Naive thymus-derived CD4-positive, alpha-beta T cell (primary cell): ENCODE data around the gene ATRIP. TPM values are rescaled to one million over a fixed set of nuclear protein-coding genes. Genes with fewer than 3 reads are reported as not detected.
"Not testable (repeated sequence)": the region's sequence is repeated elsewhere in the genome, so short reads cannot be mapped to it uniquely, and the experiment has no call there.

Experiments used
- ATAC-seq: fragments of 150-1000 bp; cut with Tn5 transposase; 2 replicates; pipeline ENCODE4 v1.10.0; 2021; ENCODE audit warnings: mild to moderate bottlenecking, moderate library complexity
- CTCF ChIA-PET: fragments of 350-600 bp; sonication (Branson Sonifier 250); formaldehyde crosslinking; loops from one replicate; lab custom pipeline; 2021; ENCODE audit warnings: antibody characterized with exemption; lab: Charles Lee
- POLR2A ChIA-PET: fragments of 350-600 bp; sonication (Branson Sonifier 250); formaldehyde crosslinking; loops from one replicate; lab custom pipeline; 2021; ENCODE audit warnings: antibody characterized with exemption, inconsistent platforms; lab: Charles Lee
- DNase-seq, 9 donors: peaks; one replicate each; pipeline versions ENCODE4 v3.0.0 to v3.0.0-alpha.2; 2020 to 2022; ENCODE audit warnings: mixed read lengths in 1 of 9
- H3K27ac ChIP-seq: one replicate; pipeline ENCODE4 v1.7.0; 2013; ENCODE audit warnings: mild to moderate bottlenecking, low read depth, low read length, moderate library complexity
- H3K27me3 ChIP-seq, 2 donors: one replicate each; pipeline ENCODE4 v1.7.0; 2013; ENCODE audit warnings: low read length in 2 of 2, mild to moderate bottlenecking in 2 of 2, moderate library complexity in 2 of 2; ENCODE audit not compliant: control insufficient read depth in 2 of 2, insufficient read depth in 2 of 2
- H3K36me3 ChIP-seq, 3 experiments: 1 replicate in 2 of 3; 2 replicates in 1 of 3; pipeline ENCODE4 v1.7.0; 2013; ENCODE audit warnings: low read length in 3 of 3, mild to moderate bottlenecking in 3 of 3, moderate library complexity in 1 of 3; ENCODE audit not compliant: insufficient read depth in 3 of 3, control insufficient read depth in 2 of 3
- H3K4me1 ChIP-seq, 2 donors: one replicate each; pipeline ENCODE4 v1.7.0; 2013; ENCODE audit warnings: low read length in 2 of 2, mild to moderate bottlenecking in 2 of 2, moderate library complexity in 1 of 2; ENCODE audit not compliant: control insufficient read depth in 2 of 2, insufficient read depth in 2 of 2
- H3K4me3 ChIP-seq: 2 replicates; pipeline ENCODE4 v1.7.0; 2013; ENCODE audit warnings: mild to moderate bottlenecking, low read length
- H3K9me3 ChIP-seq, 3 experiments: 1 replicate in 2 of 3; 2 replicates in 1 of 3; pipeline ENCODE4 v1.7.0; 2013; ENCODE audit warnings: low read length in 3 of 3; ENCODE audit not compliant: control insufficient read depth in 2 of 3
- H3K27ac Mint-ChIP-seq, 9 donors: one replicate each; pipeline ENCODE4 v1.8.0; 2020 to 2022; ENCODE audit warnings: mixed read lengths in 9 of 9, mild to moderate bottlenecking in 8 of 9, moderate library complexity in 5 of 9, inconsistent platforms in 2 of 9
- H3K27me3 Mint-ChIP-seq, 5 donors: one replicate each; pipeline ENCODE4 v1.8.0; 2021 to 2022; ENCODE audit warnings: mixed read lengths in 5 of 5, mild to moderate bottlenecking in 1 of 5
- H3K36me3 Mint-ChIP-seq, 5 donors: one replicate each; pipeline ENCODE4 v1.8.0; 2020 to 2022; ENCODE audit warnings: mixed read lengths in 5 of 5, mild to moderate bottlenecking in 3 of 5, inconsistent platforms in 1 of 5
- H3K4me1 Mint-ChIP-seq, 7 donors: one replicate each; pipeline ENCODE4 v1.8.0; 2020 to 2022; ENCODE audit warnings: mixed read lengths in 7 of 7, mild to moderate bottlenecking in 3 of 7, inconsistent platforms in 1 of 7
- H3K4me3 Mint-ChIP-seq, 10 donors: one replicate each; pipeline ENCODE4 v1.8.0; 2020 to 2022; ENCODE audit warnings: mild to moderate bottlenecking in 10 of 10, mixed read lengths in 10 of 10, moderate library complexity in 6 of 10, inconsistent platforms in 2 of 10
- H3K9me3 Mint-ChIP-seq, 11 donors: one replicate each; pipeline ENCODE4 v1.8.0; 2020 to 2022; ENCODE audit warnings: mixed read lengths in 11 of 11, mild to moderate bottlenecking in 4 of 11, inconsistent platforms in 1 of 11, moderate library complexity in 1 of 11
- intact Hi-C, 2 donors: fragments of 100-400 bp; cut with micrococcal nuclease; formaldehyde crosslinking; loops; one replicate each; pipeline ENCODE4 v1.15.1; 2023
- polyA plus RNA-seq, 2 donors: library from polyadenylated mRNA; unstranded; fragments of 300-500 nt; fragmentation: Illumina TruSeq; gene quantifications; one replicate each; pipeline ENCODE4 v1.2.3, GENCODE V29; 2021
- total RNA-seq, 6 experiments: library from RNA in 5 of 6; stranded (reverse) in 5 of 6; gene quantifications; 1 replicate in 5 of 6; 2 replicates in 1 of 6; pipeline ENCODE4 v1.2.3 and lab custom pipeline; 2021 to 2026

The ATRIP gene
- total and polyA plus RNA-seq, 7 experiments from 2014 or later = 7.9 to 16.2 (median 12.5) TPM

DNA sequence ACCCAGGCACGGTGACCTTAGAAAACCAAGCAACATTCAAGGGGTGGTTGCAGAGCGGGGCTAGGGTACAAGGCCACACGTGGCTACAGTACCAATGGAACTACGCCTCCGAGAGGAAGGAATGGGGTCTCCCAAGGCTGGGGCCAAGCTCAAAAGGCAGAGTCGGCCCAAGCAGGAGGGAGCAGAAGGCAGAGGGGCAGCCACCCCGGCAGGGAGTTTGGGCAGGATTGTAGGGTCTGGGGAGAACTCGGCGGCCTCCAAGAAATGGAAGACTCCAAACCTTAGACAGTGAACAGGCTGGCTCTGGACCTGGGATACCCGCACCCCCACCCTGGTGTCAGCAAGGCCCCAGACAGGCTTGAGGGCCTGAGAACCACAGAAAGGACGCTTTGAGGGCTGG, 28.7 kb downstream of the ATRIP start:
- Mint-ChIP-seq H3K4me3 (peak overlapping the region in 2 of 10 donors; percentile 21 to 22), H3K36me3 (peaks cover 0 to 27% (median 0%) of the 10 kb centered on the region in 5 donors), H3K4me1 (peaks cover 33 to 75% (median 62%) of the 10 kb centered on the region in 7 donors), H3K27ac (peak overlapping the region; percentile 34 to 91 (median 78)), H3K27me3 (peaks cover 0 to 2% (median 0%) of the 10 kb centered on the region in 5 donors), H3K9me3 (peaks cover 0 to 2% (median 0%) of the 10 kb centered on the region in 11 donors)
- Histone ChIP-seq H3K4me3 (no peak overlapping the region), H3K27me3 (no peaks in the 10 kb centered on the region), H3K4me1 (peaks cover 46 to 50% of the 10 kb centered on the region in 2 donors), H3K27ac (peak overlapping the region; percentile 41), H3K9me3 (no peaks in the 10 kb centered on the region), H3K36me3 (peaks cover 0 to 2% (median 0%) of the 10 kb centered on the region in 3 experiments)
- ChIA-PET POLR2A (interaction anchor here (1.1 to 3.9 kb wide), 3 partner anchors 10 to 32 kb away, joined by 3 to 28 read pairs (median 5); partner anchors contain the start of gene SHISA5), CTCF (interaction anchor here (1.6 kb wide), 1 partner anchor 18 kb away, joined by 3 read pairs; no protein-coding TSS in a partner anchor)
- intact Hi-C loops = loop anchor here in 1 of 2 donors (10.0 kb wide), 1 partner anchor 1820 kb away; the partner anchor contains the start of genes HYAL3, IFRD2 and NAA80
- no peak for DNase-seq
- no peak for ATAC-seq

DNA sequence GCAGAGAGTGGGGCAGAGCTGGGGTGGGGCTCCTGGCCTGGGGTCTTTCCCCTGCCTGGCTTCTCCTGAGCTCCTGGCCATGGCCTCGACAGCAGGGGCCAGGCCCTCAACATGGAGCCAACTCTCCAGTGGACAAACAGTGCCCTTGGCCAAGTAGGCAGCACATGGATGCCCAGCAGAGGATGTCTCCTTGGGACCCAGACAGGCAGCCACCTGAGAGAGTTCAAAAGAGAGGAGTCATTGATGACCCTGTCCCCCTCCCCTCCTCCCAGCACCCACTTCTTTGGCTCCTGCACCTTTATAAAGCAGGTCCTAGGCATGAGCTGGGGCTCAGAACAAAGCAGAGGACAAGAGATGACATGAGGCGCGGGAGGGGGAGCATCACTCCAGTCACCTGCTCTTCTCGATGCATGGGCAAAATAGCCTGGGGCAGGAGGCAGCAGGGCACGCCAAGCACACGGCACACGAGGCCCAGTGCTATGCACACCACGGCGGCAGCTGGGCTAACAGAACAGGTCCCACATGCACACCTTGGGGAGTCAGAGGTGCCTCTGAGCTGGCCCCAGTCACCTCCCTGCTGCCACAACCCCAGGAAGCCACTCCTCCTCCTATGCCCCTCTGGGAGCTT, 30.0 kb downstream of the ATRIP start:
- ATAC-seq (no peak), DNase-seq (no peak)
- peaks cover 33 to 68% (median 59%) of the 10 kb centered on the region in 7 donors for H3K4me1 Mint-ChIP-seq
- intact Hi-C loops = loop anchor here in 1 of 2 donors (10.0 kb wide), 1 partner anchor 1818 kb away; the partner anchor contains the start of genes HYAL3, IFRD2 and NAA80
- CTCF ChIA-PET = interaction anchor here (0.7 to 1.6 kb wide), 3 partner anchors 19 to 40 kb away, joined by 3 to 5 read pairs (median 4); no protein-coding TSS in a partner anchor
- peak overlapping the region; percentile 26 for H3K27ac ChIP-seq
- peaks cover 0 to 28% (median 0%) of the 10 kb centered on the region in 5 donors for H3K36me3 Mint-ChIP-seq
- H3K27ac Mint-ChIP-seq = peak overlapping the region in 8 of 9 donors; percentile 31 to 99 (median 88)
- no peaks in the 10 kb centered on the region for H3K36me3 ChIP-seq
- no peak overlapping the region for H3K4me3 ChIP-seq
- H3K27me3 ChIP-seq = no peaks in the 10 kb centered on the region
- H3K9me3 Mint-ChIP-seq = peaks cover 0 to 2% (median 0%) of the 10 kb centered on the region in 11 donors
- POLR2A ChIA-PET = interaction anchor here (1.1 to 2.4 kb wide), 3 partner anchors 10 to 30 kb away, joined by 4 to 14 read pairs (median 6); partner anchors contain the start of gene ATRIP
- no peaks in the 10 kb centered on the region for H3K9me3 ChIP-seq
- H3K4me1 ChIP-seq = peaks cover 39 to 41% of the 10 kb centered on the region in 2 donors
- peak overlapping the region in 1 of 10 donors; percentile 21 for H3K4me3 Mint-ChIP-seq
- H3K27me3 Mint-ChIP-seq = peaks cover 0 to 2% (median 0%) of the 10 kb centered on the region in 5 donors

DNA sequence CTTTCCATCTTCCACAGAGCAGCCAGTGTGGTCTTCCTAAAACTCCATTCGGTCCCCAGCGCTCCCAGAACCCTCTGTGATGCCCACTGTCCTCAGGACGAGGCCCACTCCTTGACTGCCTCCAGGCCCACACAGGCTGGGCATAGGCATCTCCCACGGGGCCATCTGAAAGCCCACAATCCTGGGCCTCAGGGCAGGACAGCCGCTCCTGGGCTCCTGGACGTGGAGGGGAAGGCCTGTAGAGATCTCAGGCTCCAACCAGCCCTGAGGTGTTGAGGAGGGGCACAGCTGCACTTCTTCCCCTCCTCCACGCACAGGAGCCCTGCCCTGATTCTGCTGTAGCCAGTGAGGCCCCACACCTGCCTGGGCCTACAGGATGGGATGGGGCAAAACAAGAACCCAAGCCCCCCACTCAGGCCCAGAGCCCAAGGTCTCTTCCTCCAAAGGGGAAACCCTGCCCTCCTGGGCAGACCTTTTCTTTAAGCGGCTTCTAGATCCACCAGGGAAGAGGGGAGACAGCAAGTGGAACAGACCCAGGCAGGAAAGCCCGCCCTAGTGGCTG, 31.5 kb downstream of the ATRIP start:
- H3K4me3 ChIP-seq = peak overlapping the region; percentile 50
- H3K27ac ChIP-seq = peak overlapping the region; percentile 57
- Mint-ChIP-seq H3K9me3 (no peaks in the 10 kb centered on the region), H3K36me3 (peaks cover 0 to 24% (median 0%) of the 10 kb centered on the region in 5 donors), H3K4me1 (peaks cover 34 to 63% (median 54%) of the 10 kb centered on the region in 7 donors), H3K27ac (peak overlapping the region; percentile 45 to 99 (median 98)), H3K4me3 (peak overlapping the region in 6 of 10 donors; percentile 68 to 100 (median 82)), H3K27me3 (peaks cover 0 to under 1% (median 0%) of the 10 kb centered on the region in 5 donors)
- intact Hi-C loops = loop anchor here in 1 of 2 donors (10.0 kb wide), 1 partner anchor 1817 kb away; the partner anchor contains the start of genes HYAL3, IFRD2 and NAA80
- no peaks in the 10 kb centered on the region for H3K36me3 ChIP-seq
- ChIA-PET POLR2A (interaction anchor here (0.9 to 2.4 kb wide), 5 partner anchors 8 to 38 kb away, joined by 3 to 14 read pairs (median 5); partner anchors contain the start of genes ATRIP, CCDC51 and TMA7), CTCF (interaction anchor here (1.0 to 1.7 kb wide), 5 partner anchors 8 to 73 kb away, joined by 3 to 5 read pairs (median 4); no protein-coding TSS in a partner anchor)
- DNase-seq (no peak), ATAC-seq (no peak)
- H3K4me1 ChIP-seq = peaks cover 34 to 41% of the 10 kb centered on the region in 2 donors
- H3K27me3 ChIP-seq = no peaks in the 10 kb centered on the region
- H3K9me3 ChIP-seq = no peaks in the 10 kb centered on the region

DNA sequence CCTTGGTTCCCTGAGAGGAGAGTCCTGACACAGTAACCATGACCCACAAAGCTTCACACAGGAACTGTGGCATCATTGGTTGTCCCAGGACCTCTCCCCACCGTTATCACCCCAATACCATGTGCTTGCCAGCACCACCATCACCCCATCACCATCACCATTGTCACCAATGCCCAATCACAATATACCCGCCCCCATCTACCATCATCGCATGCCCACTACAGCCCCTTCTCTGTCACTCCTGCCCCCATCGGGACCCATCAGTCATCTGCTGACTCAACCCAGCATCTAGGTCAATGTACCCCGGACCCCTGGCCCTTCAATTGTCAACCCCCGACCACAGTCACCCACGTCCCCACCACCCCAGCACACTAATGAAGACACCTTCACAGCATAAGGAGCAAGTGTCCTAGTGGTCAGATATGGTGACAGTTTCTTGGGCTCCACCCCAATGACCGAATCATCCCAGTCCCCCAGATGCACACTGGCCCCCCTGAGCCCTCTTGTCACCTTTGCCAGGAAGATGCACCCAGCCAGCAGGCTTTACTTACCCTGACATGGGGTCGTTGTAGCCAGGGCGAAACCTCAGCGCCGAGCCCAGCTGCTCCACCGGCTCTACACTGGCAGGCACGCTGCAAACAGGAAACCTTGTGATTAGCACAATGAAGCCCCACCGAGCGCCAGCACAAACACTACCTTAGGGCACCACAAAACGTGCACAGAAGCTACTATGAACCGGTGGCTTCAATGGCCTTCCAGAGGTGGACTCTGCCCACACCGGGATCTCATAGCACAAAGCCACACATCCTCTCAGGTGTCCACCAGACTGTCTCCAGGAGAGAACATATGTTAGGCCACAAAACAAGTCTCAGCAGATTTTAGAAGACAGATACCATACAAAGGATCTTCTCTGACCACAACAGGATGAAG, 32.4 kb downstream of the ATRIP start:
- Histone ChIP-seq H3K9me3 (no peaks in the 10 kb centered on the region), H3K27ac (peak overlapping the region; percentile 53), H3K27me3 (no peaks in the 10 kb centered on the region), H3K4me3 (peak overlapping the region; percentile 50), H3K4me1 (peaks cover 25 to 33% of the 10 kb centered on the region in 2 donors), H3K36me3 (no peaks in the 10 kb centered on the region)
- DNase-seq (peak; percentile 34 to 88 (median 84)), ATAC-seq (peak; percentile 88)
- peaks cover 27 to 55% (median 46%) of the 10 kb centered on the region in 7 donors for H3K4me1 Mint-ChIP-seq
- peak overlapping the region; percentile 86 to 99 (median 98) for H3K27ac Mint-ChIP-seq
- CTCF ChIA-PET = interaction anchor here (0.7 to 1.7 kb wide), 7 partner anchors 9 to 78 kb away, joined by 3 to 4 read pairs (median 3); no protein-coding TSS in a partner anchor
- intact Hi-C loops = loop anchor here (1.0 to 10.0 kb wide), 4 partner anchors 13 to 1816 kb away; partner anchors contain the start of genes CCDC51 (in 1 of the 2), HYAL3 (in 1 of the 2), IFRD2 (in 1 of the 2) and NAA80 (in 1 of the 2)
- H3K4me3 Mint-ChIP-seq = peak overlapping the region; percentile 72 to 100 (median 84)
- no peaks in the 10 kb centered on the region for H3K27me3 Mint-ChIP-seq
- H3K9me3 Mint-ChIP-seq = no peaks in the 10 kb centered on the region
- H3K36me3 Mint-ChIP-seq = peaks cover 0 to 24% (median 0%) of the 10 kb centered on the region in 5 donors
- POLR2A ChIA-PET = interaction anchor here (0.6 to 3.0 kb wide), 9 partner anchors 8 to 211 kb away, joined by 3 to 29 read pairs (median 5); partner anchors contain the start of genes CCDC51 and TMA7

DNA sequence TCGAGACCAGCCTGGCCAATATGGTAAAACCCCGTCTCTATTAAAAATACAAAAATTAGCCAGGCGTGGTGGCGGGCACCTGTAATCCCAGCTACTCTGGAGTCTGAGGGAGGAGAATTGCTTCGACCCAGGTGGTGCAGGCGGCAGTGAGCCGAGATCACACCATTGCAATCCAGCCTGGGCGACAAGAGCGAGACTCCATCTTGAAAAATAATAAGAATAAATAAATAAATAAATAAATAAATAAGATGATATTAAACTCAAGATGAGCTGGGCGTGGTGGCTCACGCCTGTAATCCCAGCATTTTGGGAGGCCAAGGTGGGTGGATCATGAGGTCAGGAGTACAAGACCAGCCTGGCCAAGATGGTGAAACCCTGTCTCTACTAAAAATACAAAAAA, 34.4 kb downstream of the ATRIP start:
- POLR2A ChIA-PET = interaction anchor here (0.7 to 3.0 kb wide), 7 partner anchors 10 to 1249 kb away, joined by 3 to 29 read pairs (median 3); a partner anchor contains a TSS
- peaks cover 18 to 41% (median 36%) of the 10 kb centered on the region in 7 donors for H3K4me1 Mint-ChIP-seq
- not testable (repeated sequence) for H3K27ac Mint-ChIP-seq

More for the DNA sequence above, 34.4 kb downstream of the ATRIP start:
- H3K9me3 Mint-ChIP-seq, DNase-seq, H3K4me3 Mint-ChIP-seq, H3K27me3 ChIP-seq, ATAC-seq, H3K4me3 ChIP-seq, H3K9me3 ChIP-seq, H3K27me3 Mint-ChIP-seq, H3K27ac ChIP-seq, intact Hi-C loops, H3K36me3 ChIP-seq: not testable (repeated sequence)
- CTCF ChIA-PET = interaction anchor here (2.2 kb wide), 1 partner anchor 26 kb away, joined by 7 read pairs; no protein-coding TSS in a partner anchor
- H3K4me1 ChIP-seq = peaks cover 25 to 33% of the 10 kb centered on the region in 2 donors
- H3K36me3 Mint-ChIP-seq = peaks cover 0 to 18% (median 0%) of the 10 kb centered on the region in 5 donors
